HepG2 (cell line): ENCODE data around the gene BABAM1. TPM values are rescaled to one million over a fixed set of nuclear protein-coding genes. Genes with fewer than 3 reads are reported as not detected.

Experiments used
- AHR ChIP-seq: IDR thresholded peaks from 2 replicates; pipeline ENCODE4 v1.6.1; 2018; ENCODE audit warnings: missing genetic modification reagents, missing compliant biosample characterization
- FOXA3 ChIP-seq: IDR thresholded peaks from 2 replicates; pipeline ENCODE4 v1.6.1; 2016; ENCODE audit warnings: missing genetic modification reagents, missing compliant biosample characterization
- HINFP ChIP-seq: sonication (generic); formaldehyde crosslinking; IDR thresholded peaks from 2 replicates; pipeline ENCODE4 v1.4.0; 2020; ENCODE audit warnings: low read depth, mild to moderate bottlenecking, missing genetic modification reagents
- ISL2 ChIP-seq: sonication (generic); formaldehyde crosslinking; IDR thresholded peaks from 2 replicates; pipeline ENCODE4 v1.5.0; 2020; ENCODE audit warnings: missing genetic modification reagents
- MXI1 ChIP-seq: IDR thresholded peaks from 3 replicates; pipeline ENCODE4 v1.6.1; 2012; ENCODE audit warnings: low read depth, low read length, inconsistent platforms, borderline replicate concordance
- NFATC3 ChIP-seq: sonication (generic); formaldehyde crosslinking; IDR thresholded peaks from 2 replicates; pipeline ENCODE4 v1.5.1; 2020; ENCODE audit warnings: mild to moderate bottlenecking, missing genetic modification reagents
- RAD51 ChIP-seq: fragments of 450-650 bp; IDR thresholded peaks from 2 replicates; pipeline ENCODE4 v1.6.1; 2016; ENCODE audit warnings: borderline replicate concordance
- RBFOX2 ChIP-seq: fragments of 200-400 bp; formaldehyde crosslinking; IDR thresholded peaks from 2 replicates; pipeline ENCODE4 v1.6.1; 2017; ENCODE audit warnings: low read depth, mild to moderate bottlenecking, low read length
- SIX4 ChIP-seq: sonication (generic); formaldehyde crosslinking; IDR thresholded peaks from 2 replicates; pipeline ENCODE4 v1.4.0; 2020; ENCODE audit warnings: missing genetic modification reagents
- TBX2 ChIP-seq: sonication (generic); formaldehyde crosslinking; IDR thresholded peaks from 2 replicates; pipeline ENCODE4 v1.5.0; 2020; ENCODE audit warnings: missing genetic modification reagents, mild to moderate bottlenecking, borderline replicate concordance
- ZBTB4 ChIP-seq: sonication (generic); formaldehyde crosslinking; IDR thresholded peaks from 2 replicates; pipeline ENCODE4 v1.4.0; 2020; ENCODE audit warnings: missing genetic modification reagents, mild to moderate bottlenecking, borderline replicate concordance
- ZHX2 ChIP-seq, 2 experiments: sonication (generic) in 1 of 2; formaldehyde crosslinking in 1 of 2; IDR thresholded peaks; 2 replicates each; pipeline versions ENCODE4 v1.6.1 to v1.9.0; 2014 to 2022; ENCODE audit warnings: antibody characterized with exemption in 1 of 2, borderline replicate concordance in 1 of 2, inconsistent platforms in 1 of 2, low read depth in 1 of 2, missing genetic modification reagents in 1 of 2
- ZKSCAN8 ChIP-seq: IDR thresholded peaks from 2 replicates; pipeline ENCODE4 v1.6.1; 2016; ENCODE audit warnings: borderline replicate concordance, missing genetic modification reagents, missing compliant biosample characterization
- ZMAT5 ChIP-seq: sonication (generic); formaldehyde crosslinking; IDR thresholded peaks from 2 replicates; pipeline ENCODE4 v1.5.0; 2020; ENCODE audit warnings: mild to moderate bottlenecking, low read depth, missing genetic modification reagents, borderline replicate concordance
- ZNF34 ChIP-seq: sonication (generic); formaldehyde crosslinking; IDR thresholded peaks from 2 replicates; pipeline ENCODE4 v1.4.0; 2020; ENCODE audit warnings: mild to moderate bottlenecking, missing genetic modification reagents, borderline replicate concordance
- ZNF468 ChIP-seq: sonication (generic); formaldehyde crosslinking; IDR thresholded peaks from 2 replicates; pipeline ENCODE4 v1.8.0; 2022; ENCODE audit warnings: mild to moderate bottlenecking, moderate library complexity, missing genetic modification reagents
- ZNF510 ChIP-seq: sonication (generic); formaldehyde crosslinking; IDR thresholded peaks from 2 replicates; pipeline ENCODE4 v1.4.0; 2020; ENCODE audit warnings: low read depth, mild to moderate bottlenecking, missing genetic modification reagents
- ZNF709 ChIP-seq: sonication (generic); formaldehyde crosslinking; IDR thresholded peaks from 2 replicates; pipeline ENCODE4 v1.5.0; 2020; ENCODE audit warnings: mild to moderate bottlenecking, missing genetic modification reagents
- ZSCAN29 ChIP-seq: sonication (generic); formaldehyde crosslinking; conservative IDR thresholded peaks from 2 replicates; pipeline ENCODE4 v1.4.0; 2020; ENCODE audit warnings: mild to moderate bottlenecking, missing genetic modification reagents
- polyA plus RNA-seq, 8 experiments: library from polyadenylated mRNA; depleted of rRNA in 3 of 8; stranded (reverse) in 7 of 8; unstranded in 1 of 8; fragments of >200 nt; fragmentation: Illumina TruSeq in 4 of 8; extraction: Trizol in 4 of 8; gene quantifications; 2 replicates each; pipeline versions ENCODE4 v1.2.1 to v1.2.3, GENCODE V29; 2011 to 2016; ENCODE audit warnings: low read depth in 4 of 8, missing spikeins in 1 of 8, mixed read lengths in 1 of 8; ENCODE audit not compliant: insufficient read depth in 1 of 8
- total RNA-seq, 5 experiments: library from RNA; depleted of rRNA; stranded (reverse); fragments of >200 nt; fragmentation: Illumina TruSeq; extraction: Trizol; gene quantifications; 2 replicates each; pipeline ENCODE4 v1.2.3, GENCODE V29; 2016; ENCODE audit warnings: low read depth in 1 of 5

BABAM1 gene
- total and polyA plus RNA-seq, 2 of the 13 experiments (the other 11 are each of a cell fraction or from before 2014, with no cell fraction given), result 70.0 to 82.0 TPM

- TF ChIP-seq SIX4 (CRISPR knock-in tag), result no peak
- 0 out of 2 replicates have a peak, but pooled peaks have one; percentile 22 for TF ChIP-seq FOXA3 (CRISPR knock-in tag)
- TF ChIP-seq ZHX2 (IDR thresholded peaks at IDR 0.05; ENCODE audit: low read depth), result no peak
- no peak for TF ChIP-seq ZHX2 (CRISPR knock-in tag; IDR thresholded peaks at IDR 0.05; ENCODE audit: borderline replicate concordance)
- no peak for TF ChIP-seq ZBTB4 (CRISPR knock-in tag)
- no peak for TF ChIP-seq ZNF34
- peak; percentile 13; the same call in 1 of the 3 replicates for TF ChIP-seq MXI1
- TF ChIP-seq TBX2 (CRISPR knock-in tag), result 0 out of 2 replicates have a peak, but pooled peaks have one; percentile 49
- no peak for TF ChIP-seq ZMAT5 (CRISPR knock-in tag)
- peak; percentile 32; the same call in 1 of the 2 replicates for TF ChIP-seq RBFOX2
- no peak for TF ChIP-seq ZNF709 (CRISPR knock-in tag)
- TF ChIP-seq RAD51, result no peak
- TF ChIP-seq AHR, result no peak
- TF ChIP-seq ZKSCAN8 (CRISPR knock-in tag), result no peak; the same call in 1 of the 2 replicates
- TF ChIP-seq ISL2, result no peak
- TF ChIP-seq ZNF468 (CRISPR knock-in tag), result no peak
- no peak for TF ChIP-seq ZSCAN29 (CRISPR knock-in tag)
- TF ChIP-seq ZNF510 (CRISPR knock-in tag), result no peak
- TF ChIP-seq HINFP (CRISPR knock-in tag), result no peak
- TF ChIP-seq NFATC3, result no peak
These were observed 12.1 kb upstream of the BABAM1 start (continued) for GRCh38 chr19:17255150-17255621.
